ENCODE results near the gene CNTNAP4.

Gene CNTNAP4

DNA sequence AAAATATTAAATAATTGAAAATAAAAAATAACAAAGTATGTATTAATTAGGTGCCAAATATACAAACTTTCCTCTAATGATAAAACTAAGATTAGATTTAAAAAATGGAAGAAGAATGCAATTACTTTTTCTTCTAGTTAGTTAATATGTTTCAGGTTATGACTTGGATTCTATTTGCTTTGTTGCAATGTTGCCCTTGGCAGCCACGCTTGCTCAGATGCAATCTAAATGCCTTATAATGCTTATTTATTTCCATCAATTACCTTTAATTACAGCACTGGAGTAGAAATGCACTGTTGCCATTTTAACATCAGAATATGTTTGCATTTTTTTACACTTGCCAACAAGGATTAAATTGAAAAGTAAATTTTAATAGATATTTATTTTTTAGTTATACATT lies 263.9 kb downstream of the CNTNAP4 start:
- no peak for ATAC-seq
- TF ChIP-seq TCF4 (CRISPR knock-in tag; IDR thresholded peaks at IDR 0.05; ENCODE audit: borderline replicate concordance) (no peak), TOX (CRISPR knock-in tag; IDR thresholded peaks at IDR 0.05; ENCODE audit: borderline replicate concordance) (no peak), PPARA (CRISPR knock-in tag; IDR thresholded peaks at IDR 0.05; ENCODE audit: borderline replicate concordance) (no peak), ZFP30 (CRISPR knock-in tag; IDR thresholded peaks at IDR 0.05) (no peak), ZNF70 (CRISPR knock-in tag; IDR thresholded peaks at IDR 0.05) (no peak)
- TF ChIP-seq, protein P1, sequence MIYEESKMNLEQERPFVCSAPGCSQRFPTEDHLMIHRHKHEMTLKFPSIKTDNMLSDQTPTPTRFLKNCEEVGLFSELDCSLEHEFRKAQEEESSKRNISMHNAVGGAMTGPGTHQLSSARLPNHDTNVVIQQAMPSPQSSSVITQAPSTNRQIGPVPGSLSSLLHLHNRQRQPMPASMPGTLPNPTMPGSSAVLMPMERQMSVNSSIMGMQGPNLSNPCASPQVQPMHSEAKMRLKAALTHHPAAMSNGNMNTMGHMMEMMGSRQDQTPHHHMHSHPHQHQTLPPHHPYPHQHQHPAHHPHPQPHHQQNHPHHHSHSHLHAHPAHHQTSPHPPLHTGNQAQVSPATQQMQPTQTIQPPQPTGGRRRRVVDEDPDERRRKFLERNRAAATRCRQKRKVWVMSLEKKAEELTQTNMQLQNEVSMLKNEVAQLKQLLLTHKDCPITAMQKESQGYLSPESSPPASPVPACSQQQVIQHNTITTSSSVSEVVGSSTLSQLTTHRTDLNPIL (CRISPR knock-in tag; IDR thresholded peaks at IDR 0.05; ENCODE audit: low read depth): no peak
- TF ChIP-seq, protein P2, sequence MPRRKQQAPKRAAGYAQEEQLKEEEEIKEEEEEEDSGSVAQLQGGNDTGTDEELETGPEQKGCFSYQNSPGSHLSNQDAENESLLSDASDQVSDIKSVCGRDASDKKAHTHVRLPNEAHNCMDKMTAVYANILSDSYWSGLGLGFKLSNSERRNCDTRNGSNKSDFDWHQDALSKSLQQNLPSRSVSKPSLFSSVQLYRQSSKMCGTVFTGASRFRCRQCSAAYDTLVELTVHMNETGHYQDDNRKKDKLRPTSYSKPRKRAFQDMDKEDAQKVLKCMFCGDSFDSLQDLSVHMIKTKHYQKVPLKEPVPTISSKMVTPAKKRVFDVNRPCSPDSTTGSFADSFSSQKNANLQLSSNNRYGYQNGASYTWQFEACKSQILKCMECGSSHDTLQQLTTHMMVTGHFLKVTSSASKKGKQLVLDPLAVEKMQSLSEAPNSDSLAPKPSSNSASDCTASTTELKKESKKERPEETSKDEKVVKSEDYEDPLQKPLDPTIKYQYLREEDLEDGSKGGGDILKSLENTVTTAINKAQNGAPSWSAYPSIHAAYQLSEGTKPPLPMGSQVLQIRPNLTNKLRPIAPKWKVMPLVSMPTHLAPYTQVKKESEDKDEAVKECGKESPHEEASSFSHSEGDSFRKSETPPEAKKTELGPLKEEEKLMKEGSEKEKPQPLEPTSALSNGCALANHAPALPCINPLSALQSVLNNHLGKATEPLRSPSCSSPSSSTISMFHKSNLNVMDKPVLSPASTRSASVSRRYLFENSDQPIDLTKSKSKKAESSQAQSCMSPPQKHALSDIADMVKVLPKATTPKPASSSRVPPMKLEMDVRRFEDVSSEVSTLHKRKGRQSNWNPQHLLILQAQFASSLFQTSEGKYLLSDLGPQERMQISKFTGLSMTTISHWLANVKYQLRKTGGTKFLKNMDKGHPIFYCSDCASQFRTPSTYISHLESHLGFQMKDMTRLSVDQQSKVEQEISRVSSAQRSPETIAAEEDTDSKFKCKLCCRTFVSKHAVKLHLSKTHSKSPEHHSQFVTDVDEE (CRISPR knock-in tag; IDR thresholded peaks at IDR 0.05): no peak

DNA sequence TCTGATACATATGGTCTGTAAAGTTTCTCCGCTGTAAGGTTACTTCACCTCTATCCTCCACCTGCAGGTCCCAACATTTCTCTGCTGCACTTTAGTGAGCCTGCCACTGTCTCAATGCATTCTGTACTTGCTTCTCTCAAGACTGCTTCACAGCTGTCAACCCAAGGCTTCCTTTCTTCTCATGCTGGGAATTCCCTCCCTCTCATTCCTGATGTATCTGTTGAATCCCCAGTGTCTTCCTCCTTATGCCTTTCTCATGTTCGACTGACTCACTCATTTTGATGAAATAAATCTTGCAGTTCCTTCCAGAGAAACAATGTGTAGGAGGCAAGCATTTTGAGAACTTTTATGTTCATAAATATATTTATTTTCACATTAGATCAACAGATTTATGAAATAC lies 288.3 kb downstream of the CNTNAP4 start:
- TF ChIP-seq, protein P3, sequence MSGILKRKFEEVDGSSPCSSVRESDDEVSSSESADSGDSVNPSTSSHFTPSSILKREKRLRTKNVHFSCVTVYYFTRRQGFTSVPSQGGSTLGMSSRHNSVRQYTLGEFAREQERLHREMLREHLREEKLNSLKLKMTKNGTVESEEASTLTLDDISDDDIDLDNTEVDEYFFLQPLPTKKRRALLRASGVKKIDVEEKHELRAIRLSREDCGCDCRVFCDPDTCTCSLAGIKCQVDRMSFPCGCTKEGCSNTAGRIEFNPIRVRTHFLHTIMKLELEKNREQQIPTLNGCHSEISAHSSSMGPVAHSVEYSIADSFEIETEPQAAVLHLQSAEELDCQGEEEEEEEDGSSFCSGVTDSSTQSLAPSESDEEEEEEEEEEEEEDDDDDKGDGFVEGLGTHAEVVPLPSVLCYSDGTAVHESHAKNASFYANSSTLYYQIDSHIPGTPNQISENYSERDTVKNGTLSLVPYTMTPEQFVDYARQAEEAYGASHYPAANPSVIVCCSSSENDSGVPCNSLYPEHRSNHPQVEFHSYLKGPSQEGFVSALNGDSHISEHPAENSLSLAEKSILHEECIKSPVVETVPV (CRISPR knock-in tag; IDR thresholded peaks at IDR 0.05): no peak
- TF ChIP-seq ZFP3 (CRISPR knock-in tag; IDR thresholded peaks at IDR 0.05) (no peak), PPARA (CRISPR knock-in tag; IDR thresholded peaks at IDR 0.05; ENCODE audit: borderline replicate concordance) (no peak), GLIS3 (CRISPR knock-in tag; IDR thresholded peaks at IDR 0.05) (no peak), ZFP30 (CRISPR knock-in tag; IDR thresholded peaks at IDR 0.05) (no peak), CSDC2 (CRISPR knock-in tag; IDR thresholded peaks at IDR 0.05) (no peak), ZNF70 (CRISPR knock-in tag; IDR thresholded peaks at IDR 0.05) (no peak), BACH2 (CRISPR knock-in tag; IDR thresholded peaks at IDR 0.05; ENCODE audit: borderline replicate concordance) (no peak), ARNTL (CRISPR knock-in tag; IDR thresholded peaks at IDR 0.05; ENCODE audit: borderline replicate concordance, low read depth) (no peak), OSR1 (CRISPR knock-in tag; IDR thresholded peaks at IDR 0.05) (no peak)
- TF ChIP-seq, protein P2 (CRISPR knock-in tag; IDR thresholded peaks at IDR 0.05): no peak
- TF ChIP-seq, protein P4, sequence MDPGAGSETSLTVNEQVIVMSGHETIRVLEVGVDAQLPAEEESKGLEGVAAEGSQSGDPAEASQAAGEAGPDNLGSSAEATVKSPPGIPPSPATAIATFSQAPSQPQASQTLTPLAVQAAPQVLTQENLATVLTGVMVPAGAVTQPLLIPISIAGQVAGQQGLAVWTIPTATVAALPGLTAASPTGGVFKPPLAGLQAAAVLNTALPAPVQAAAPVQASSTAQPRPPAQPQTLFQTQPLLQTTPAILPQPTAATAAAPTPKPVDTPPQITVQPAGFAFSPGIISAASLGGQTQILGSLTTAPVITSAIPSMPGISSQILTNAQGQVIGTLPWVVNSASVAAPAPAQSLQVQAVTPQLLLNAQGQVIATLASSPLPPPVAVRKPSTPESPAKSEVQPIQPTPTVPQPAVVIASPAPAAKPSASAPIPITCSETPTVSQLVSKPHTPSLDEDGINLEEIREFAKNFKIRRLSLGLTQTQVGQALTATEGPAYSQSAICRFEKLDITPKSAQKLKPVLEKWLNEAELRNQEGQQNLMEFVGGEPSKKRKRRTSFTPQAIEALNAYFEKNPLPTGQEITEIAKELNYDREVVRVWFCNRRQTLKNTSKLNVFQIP (CRISPR knock-in tag; IDR thresholded peaks at IDR 0.05; ENCODE audit: borderline replicate concordance, low read depth): no peak
- TF ChIP-seq, protein P1 (CRISPR knock-in tag; IDR thresholded peaks at IDR 0.05; ENCODE audit: low read depth): no peak

DNA sequence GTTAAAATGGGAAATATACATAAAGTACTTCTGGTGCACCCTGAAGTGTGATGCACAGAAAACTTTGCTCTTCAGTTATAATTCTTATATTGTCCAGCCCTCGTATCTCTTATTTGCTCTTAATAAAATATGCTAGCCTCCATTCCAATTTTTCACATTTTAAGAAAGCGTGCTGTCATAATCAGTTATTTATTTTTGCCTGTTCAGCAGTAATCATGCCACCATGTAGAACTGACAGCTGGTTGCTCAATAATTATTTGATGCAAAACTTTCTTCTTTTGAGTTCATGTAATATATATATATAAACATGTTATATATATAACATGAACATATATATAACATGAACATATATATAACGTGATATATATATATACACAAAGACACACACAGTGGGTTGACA lies 294.6 kb downstream of the CNTNAP4 start:
- no peak for ATAC-seq
- TF ChIP-seq ZNF8 (CRISPR knock-in tag; IDR thresholded peaks at IDR 0.05): no peak
- no peak for TF ChIP-seq ZFP30 (CRISPR knock-in tag; IDR thresholded peaks at IDR 0.05)
- no peak for TF ChIP-seq TCF4 (CRISPR knock-in tag; IDR thresholded peaks at IDR 0.05; ENCODE audit: borderline replicate concordance)
- no peak for TF ChIP-seq CSDC2 (CRISPR knock-in tag; IDR thresholded peaks at IDR 0.05)
- TF ChIP-seq, protein P3 (CRISPR knock-in tag; IDR thresholded peaks at IDR 0.05): no peak
- no peak for TF ChIP-seq GLIS3 (CRISPR knock-in tag; IDR thresholded peaks at IDR 0.05)
- TF ChIP-seq, protein P5, sequence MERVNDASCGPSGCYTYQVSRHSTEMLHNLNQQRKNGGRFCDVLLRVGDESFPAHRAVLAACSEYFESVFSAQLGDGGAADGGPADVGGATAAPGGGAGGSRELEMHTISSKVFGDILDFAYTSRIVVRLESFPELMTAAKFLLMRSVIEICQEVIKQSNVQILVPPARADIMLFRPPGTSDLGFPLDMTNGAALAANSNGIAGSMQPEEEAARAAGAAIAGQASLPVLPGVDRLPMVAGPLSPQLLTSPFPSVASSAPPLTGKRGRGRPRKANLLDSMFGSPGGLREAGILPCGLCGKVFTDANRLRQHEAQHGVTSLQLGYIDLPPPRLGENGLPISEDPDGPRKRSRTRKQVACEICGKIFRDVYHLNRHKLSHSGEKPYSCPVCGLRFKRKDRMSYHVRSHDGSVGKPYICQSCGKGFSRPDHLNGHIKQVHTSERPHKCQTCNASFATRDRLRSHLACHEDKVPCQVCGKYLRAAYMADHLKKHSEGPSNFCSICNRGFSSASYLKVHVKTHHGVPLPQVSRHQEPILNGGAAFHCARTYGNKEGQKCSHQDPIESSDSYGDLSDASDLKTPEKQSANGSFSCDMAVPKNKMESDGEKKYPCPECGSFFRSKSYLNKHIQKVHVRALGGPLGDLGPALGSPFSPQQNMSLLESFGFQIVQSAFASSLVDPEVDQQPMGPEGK (CRISPR knock-in tag; IDR thresholded peaks at IDR 0.05; ENCODE audit: borderline replicate concordance): no peak
- no peak for TF ChIP-seq SNAI2 (CRISPR knock-in tag; IDR thresholded peaks at IDR 0.05)
- TF ChIP-seq ISL1 (CRISPR knock-in tag; IDR thresholded peaks at IDR 0.05): no peak
- no peak for TF ChIP-seq TOX (CRISPR knock-in tag; IDR thresholded peaks at IDR 0.05; ENCODE audit: borderline replicate concordance)
- TF ChIP-seq, protein P4 (CRISPR knock-in tag; IDR thresholded peaks at IDR 0.05; ENCODE audit: borderline replicate concordance, low read depth): no peak

More for the DNA sequence above, 288.3 kb downstream of the CNTNAP4 start:
- ATAC-seq: no peak

All from SK-N-SH treated with all-trans-retinoic acid at 6 μM for 48 hours (cell line).